ENCODE data around the gene IQSEC1. TPM values are rescaled to one million over a fixed set of nuclear protein-coding genes. Genes with fewer than 3 reads are reported as not detected.
A peak's percentile ranks its signal among the peaks of the same experiment; 100 is the strongest.

The IQSEC1 gene
- total RNA-seq, 2 donors from 2014 or later, result 38.0 to 62.9 TPM

GRCh38 chr3:13083254-13083653, 10.0 kb upstream of the IQSEC1 start:
- ATAC-seq (replicated peaks), result no peak
- Mint-ChIP-seq H3K4me3 (no peak overlapping the region), H3K27ac (peak overlapping the region; percentile 46), H3K9me3 (no peaks in the 10 kb centered on the region), H3K4me1 (no peaks in the 10 kb centered on the region), H3K27me3 (no peaks in the 10 kb centered on the region), H3K36me3 (ENCODE audit: low read depth) (no peaks in the 10 kb centered on the region)

GRCh38 chr3:13082677-13083076, 9.4 kb upstream of the IQSEC1 start:
- H3K36me3 Mint-ChIP-seq (ENCODE audit: low read depth), result no peaks in the 10 kb centered on the region
- ATAC-seq (replicated peaks), result no peak
- H3K27me3 Mint-ChIP-seq, result no peaks in the 10 kb centered on the region
- H3K27ac Mint-ChIP-seq, result no peak overlapping the region
- H3K4me1 Mint-ChIP-seq, result no peaks in the 10 kb centered on the region
- H3K9me3 Mint-ChIP-seq, result no peaks in the 10 kb centered on the region
- no peak overlapping the region for H3K4me3 Mint-ChIP-seq

- no peaks in the 10 kb centered on the region for H3K36me3 Mint-ChIP-seq (ENCODE audit: low read depth)
- no peaks in the 10 kb centered on the region for H3K4me1 Mint-ChIP-seq
- no peak overlapping the region for H3K4me3 Mint-ChIP-seq
- H3K27ac Mint-ChIP-seq, result no peak overlapping the region
- ATAC-seq (replicated peaks), result no peak
- H3K27me3 Mint-ChIP-seq, result no peaks in the 10 kb centered on the region
- no peaks in the 10 kb centered on the region for H3K9me3 Mint-ChIP-seq
Measured at GRCh38 chr3:13081603-13082360, 8.6 kb upstream of the IQSEC1 start.

- no peak overlapping the region for H3K27ac Mint-ChIP-seq
- peaks cover under 1% of the 10 kb centered on the region for H3K27me3 Mint-ChIP-seq
- no peaks in the 10 kb centered on the region for H3K4me1 Mint-ChIP-seq
- H3K4me3 Mint-ChIP-seq, result no peak overlapping the region
- no peaks in the 10 kb centered on the region for H3K36me3 Mint-ChIP-seq (ENCODE audit: low read depth)
- ATAC-seq (replicated peaks), result no peak
- H3K9me3 Mint-ChIP-seq, result no peaks in the 10 kb centered on the region
Measured at GRCh38 chr3:13080591-13080990, 7.4 kb upstream of the IQSEC1 start.

- Mint-ChIP-seq H3K4me1 (no peaks in the 10 kb centered on the region), H3K27ac (peak overlapping the region; percentile 0), H3K27me3 (peaks cover 4% of the 10 kb centered on the region), H3K36me3 (ENCODE audit: low read depth) (no peaks in the 10 kb centered on the region), H3K9me3 (no peaks in the 10 kb centered on the region), H3K4me3 (no peak overlapping the region)
- ATAC-seq (replicated peaks), result no peak
Measured at GRCh38 chr3:13080026-13080425, 6.8 kb upstream of the IQSEC1 start.

GRCh38 chr3:13079510-13079909, 6.3 kb upstream of the IQSEC1 start:
- Mint-ChIP-seq H3K4me1 (no peaks in the 10 kb centered on the region), H3K36me3 (ENCODE audit: low read depth) (no peaks in the 10 kb centered on the region), H3K4me3 (no peak overlapping the region), H3K27me3 (peaks cover 4% of the 10 kb centered on the region), H3K27ac (peak overlapping the region; percentile 0), H3K9me3 (no peaks in the 10 kb centered on the region)
- ATAC-seq (replicated peaks), result no peak

- H3K27ac Mint-ChIP-seq, result no peak overlapping the region
- no peaks in the 10 kb centered on the region for H3K4me1 Mint-ChIP-seq
- no peak for ATAC-seq (replicated peaks)
- no peak overlapping the region for H3K4me3 Mint-ChIP-seq
- H3K36me3 Mint-ChIP-seq (ENCODE audit: low read depth), result no peaks in the 10 kb centered on the region
- no peaks in the 10 kb centered on the region for H3K9me3 Mint-ChIP-seq
- peaks cover 5% of the 10 kb centered on the region for H3K27me3 Mint-ChIP-seq
Measured at GRCh38 chr3:13079051-13079450, 5.8 kb upstream of the IQSEC1 start.

- Mint-ChIP-seq H3K27ac (no peak overlapping the region), H3K4me3 (no peak overlapping the region), H3K36me3 (ENCODE audit: low read depth) (no peaks in the 10 kb centered on the region), H3K9me3 (no peaks in the 10 kb centered on the region), H3K27me3 (peaks cover 8% of the 10 kb centered on the region), H3K4me1 (no peaks in the 10 kb centered on the region)
- ATAC-seq (replicated peaks), result no peak
Measured at GRCh38 chr3:13078163-13078905, 5.1 kb upstream of the IQSEC1 start.

GRCh38 chr3:13077431-13078162, 4.4 kb upstream of the IQSEC1 start:
- no peaks in the 10 kb centered on the region for H3K4me1 Mint-ChIP-seq
- no peaks in the 10 kb centered on the region for H3K36me3 Mint-ChIP-seq (ENCODE audit: low read depth)
- no peak overlapping the region for H3K27ac Mint-ChIP-seq
- no peak for ATAC-seq (replicated peaks)
- peaks cover 8% of the 10 kb centered on the region for H3K27me3 Mint-ChIP-seq
- no peaks in the 10 kb centered on the region for H3K9me3 Mint-ChIP-seq
- no peak overlapping the region for H3K4me3 Mint-ChIP-seq

GRCh38 chr3:13075986-13076654, 2.9 kb upstream of the IQSEC1 start:
- Mint-ChIP-seq H3K27me3 (peaks cover 8% of the 10 kb centered on the region), H3K36me3 (ENCODE audit: low read depth) (no peaks in the 10 kb centered on the region), H3K4me3 (no peak overlapping the region), H3K9me3 (no peaks in the 10 kb centered on the region), H3K27ac (no peak overlapping the region), H3K4me1 (no peaks in the 10 kb centered on the region)
- no peak for ATAC-seq (replicated peaks)

GRCh38 chr3:13075318-13075717, 2.1 kb upstream of the IQSEC1 start:
- no peaks in the 10 kb centered on the region for H3K4me1 Mint-ChIP-seq
- no peaks in the 10 kb centered on the region for H3K9me3 Mint-ChIP-seq
- H3K27me3 Mint-ChIP-seq, result peaks cover 8% of the 10 kb centered on the region
- no peak overlapping the region for H3K27ac Mint-ChIP-seq
- ATAC-seq (replicated peaks), result no peak
- no peak overlapping the region for H3K4me3 Mint-ChIP-seq
- no peaks in the 10 kb centered on the region for H3K36me3 Mint-ChIP-seq (ENCODE audit: low read depth)

GRCh38 chr3:13074006-13074375, 762 bp upstream of the IQSEC1 start:
- Mint-ChIP-seq H3K9me3 (no peaks in the 10 kb centered on the region), H3K4me3 (peak overlapping the region; percentile 42), H3K27me3 (peaks cover 8% of the 10 kb centered on the region)

GRCh38 chr3:13072600-13073325, 466 bp downstream of the IQSEC1 start:
- peak; percentile 61 for ATAC-seq (replicated peaks)
- peaks cover 6% of the 10 kb centered on the region for H3K4me1 Mint-ChIP-seq
- no peaks in the 10 kb centered on the region for H3K36me3 Mint-ChIP-seq (ENCODE audit: low read depth)

More at GRCh38 chr3:13074006-13074375, 762 bp upstream of the IQSEC1 start:
- H3K4me1 Mint-ChIP-seq, result peaks cover 4% of the 10 kb centered on the region
- H3K27ac Mint-ChIP-seq, result no peak overlapping the region
- no peaks in the 10 kb centered on the region for H3K36me3 Mint-ChIP-seq (ENCODE audit: low read depth)
- ATAC-seq (replicated peaks), result no peak

GRCh38 chr3:13072239-13072599, 1.0 kb downstream of the IQSEC1 start:
- peaks cover 8% of the 10 kb centered on the region for H3K27me3 Mint-ChIP-seq
- H3K36me3 Mint-ChIP-seq (ENCODE audit: low read depth), result no peaks in the 10 kb centered on the region
- H3K9me3 Mint-ChIP-seq, result no peaks in the 10 kb centered on the region
- no peak overlapping the region for H3K27ac Mint-ChIP-seq
- no peak for ATAC-seq (replicated peaks)
- peak overlapping the region; percentile 77 for H3K4me3 Mint-ChIP-seq
- peaks cover 6% of the 10 kb centered on the region for H3K4me1 Mint-ChIP-seq

More at GRCh38 chr3:13072600-13073325, 466 bp downstream of the IQSEC1 start:
- Mint-ChIP-seq H3K27me3 (peaks cover 8% of the 10 kb centered on the region), H3K27ac (peak overlapping the region; percentile 54), H3K9me3 (no peaks in the 10 kb centered on the region), H3K4me3 (peak overlapping the region; percentile 77)
